ENCODE data around the gene ARHGEF12. TPM values are rescaled to one million over a fixed set of nuclear protein-coding genes. Genes with fewer than 3 reads are reported as not detected.

The ARHGEF12 gene
- total and polyA plus RNA-seq, 10 of the 15 experiments (the other 5 are each of a cell fraction or from before 2014, with no cell fraction given) = 2.7 to 40.8 (median 20.9) TPM

DNA sequence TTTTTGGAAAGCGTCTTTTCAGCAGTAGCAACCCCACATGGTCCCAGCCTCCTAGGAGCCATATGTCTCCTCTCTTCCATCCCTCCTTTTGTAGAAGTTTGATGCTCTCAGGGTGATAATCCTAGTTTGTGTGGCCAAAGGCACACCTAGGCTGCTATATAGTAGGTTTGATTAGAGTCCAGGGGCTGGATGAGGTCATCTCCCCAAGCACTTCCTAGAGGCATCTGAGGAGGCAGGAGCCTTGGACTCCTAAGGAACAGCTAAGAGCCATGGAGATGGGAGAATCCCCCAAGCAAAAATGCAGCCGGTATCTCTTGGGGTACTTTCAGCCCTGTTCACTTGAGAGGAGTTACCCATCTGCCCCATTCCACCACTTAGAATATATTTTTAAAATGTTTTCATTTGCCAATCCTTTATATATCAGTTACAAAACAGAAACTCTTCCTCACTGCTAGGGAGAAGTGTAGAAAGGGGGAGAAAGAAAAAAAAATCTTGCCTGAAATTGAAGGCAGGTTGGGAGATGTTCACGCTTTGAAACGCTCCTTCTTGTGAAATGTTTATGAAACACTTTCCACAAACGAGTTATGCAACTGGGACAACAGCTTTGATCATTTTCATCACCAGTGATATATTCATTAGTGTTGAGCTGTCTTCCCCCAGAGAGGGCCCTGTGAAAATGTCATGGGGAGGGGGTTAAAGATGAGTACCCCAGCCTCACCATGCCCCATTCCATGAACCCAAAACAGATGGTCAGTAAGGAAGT is 43.0 kb upstream of the ARHGEF12 start:
- ChIA-PET RAD21 (ENCODE audit: unreplicated experiment) (no interaction called here), CTCF (interaction anchor here (0.6 to 19.8 kb wide), 3 partner anchors 9 to 236 kb away, joined by 3 to 783 read pairs (median 4); partner anchors contain the start of gene POU2F3), SMC1A (ENCODE audit: uncharacterized antibody, unreplicated experiment) (interaction anchor here (1.6 to 13.1 kb wide), 3 partner anchors 10 to 59 kb away, joined by 5 to 372 read pairs (median 176); partner anchors contain the start of gene POU2F3), POLR2A (no interaction called here)
- Histone ChIP-seq H3K27ac (ENCODE audit: control insufficient read depth, insufficient read depth) (no peak overlapping the region), H2AFZ (ENCODE audit: control insufficient read depth, low read depth, low read length) (no peak overlapping the region), H3K4me2 (ENCODE audit: control insufficient read depth, insufficient read depth) (no peak overlapping the region), H3K36me3 (ENCODE audit: control insufficient read depth in 2 of 2, insufficient read depth in 2 of 2, low read length in 1 of 2) (no peaks in the 10 kb centered on the region), H3K9me3 (replicated peaks; ENCODE audit: control insufficient read depth, insufficient read depth, low read length) (no peaks in the 10 kb centered on the region; the same call in 2 of the 3 replicates), H3K9ac (ENCODE audit: control insufficient read depth, insufficient read depth, low read length) (no peak overlapping the region), H4K20me1 (ENCODE audit: control insufficient read depth, insufficient read depth) (no peaks in the 10 kb centered on the region; the same call in 1 of the 2 replicates), H3K4me3 (no peak overlapping the region), H3K4me1 (ENCODE audit: control insufficient read depth, insufficient read depth, low read length) (no peaks in the 10 kb centered on the region), H3K27me3 (replicated peaks in 1 of 2; ENCODE audit: control insufficient read depth in 2 of 2, insufficient read depth in 2 of 2, low read length in 1 of 2) (no peaks in the 10 kb centered on the region; a peak in 1 of 4 replicates), H3K79me2 (ENCODE audit: control insufficient read depth, insufficient read depth, low read length) (no peaks in the 10 kb centered on the region)
- TF ChIP-seq, protein P1, sequence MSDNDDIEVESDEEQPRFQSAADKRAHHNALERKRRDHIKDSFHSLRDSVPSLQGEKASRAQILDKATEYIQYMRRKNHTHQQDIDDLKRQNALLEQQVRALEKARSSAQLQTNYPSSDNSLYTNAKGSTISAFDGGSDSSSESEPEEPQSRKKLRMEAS (IDR thresholded peaks at IDR 0.05; ENCODE audit: low read depth, low read length) = no peak
- FAIRE-seq = no peak
- no peak for DNase-seq (ENCODE audit: low read depth, low spot score)
- in situ Hi-C loops (cut with MboI) = no loop called here
- ATAC-seq = no peak
- WGBS (ENCODE audit: insufficient coverage, insufficient replicate concordance, low lambda C conversion rate, missing lambda C conversion rate) = 53% methylated on average over 5 of the region's 5 CpGs
- intact Hi-C loops (cut with micrococcal nuclease; ENCODE audit: unreplicated experiment) = no loop called here
- no TSS peak for BruUV-seq (replicated peaks)

DNA sequence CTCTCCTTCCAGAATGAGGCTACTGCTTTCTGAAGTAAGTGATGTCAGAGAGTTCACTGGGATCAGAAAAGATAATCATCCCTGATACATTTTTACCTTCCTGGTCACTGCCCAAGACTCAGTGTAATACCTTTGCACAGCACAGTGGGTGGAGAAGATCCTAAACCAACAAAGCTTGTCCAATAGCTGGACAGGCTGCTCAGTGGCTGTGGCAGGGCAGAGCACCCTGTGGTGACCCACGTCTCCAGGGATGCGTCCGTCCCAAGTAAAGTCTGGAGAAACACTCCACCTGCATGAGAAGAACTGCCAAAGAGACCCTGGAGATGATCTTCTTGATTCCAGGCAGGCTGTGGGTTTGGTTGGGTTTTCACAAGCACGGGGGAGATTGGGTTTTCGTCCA is 42.1 kb upstream of the ARHGEF12 start:
- Histone ChIP-seq H3K4me1 (ENCODE audit: control insufficient read depth, insufficient read depth, low read length) (no peaks in the 10 kb centered on the region), H3K27me3 (replicated peaks in 1 of 2; ENCODE audit: control insufficient read depth in 2 of 2, insufficient read depth in 2 of 2, low read length in 1 of 2) (no peaks in the 10 kb centered on the region; a peak in 1 of 4 replicates), H3K27ac (ENCODE audit: control insufficient read depth, insufficient read depth) (no peak overlapping the region), H3K9me3 (replicated peaks; ENCODE audit: control insufficient read depth, insufficient read depth, low read length) (no peaks in the 10 kb centered on the region; the same call in 2 of the 3 replicates), H3K36me3 (ENCODE audit: control insufficient read depth in 2 of 2, insufficient read depth in 2 of 2, low read length in 1 of 2) (no peaks in the 10 kb centered on the region), H3K4me3 (no peak overlapping the region), H3K79me2 (ENCODE audit: control insufficient read depth, insufficient read depth, low read length) (no peaks in the 10 kb centered on the region), H3K4me2 (ENCODE audit: control insufficient read depth, insufficient read depth) (no peak overlapping the region), H4K20me1 (ENCODE audit: control insufficient read depth, insufficient read depth) (no peaks in the 10 kb centered on the region; the same call in 1 of the 2 replicates), H3K9ac (ENCODE audit: control insufficient read depth, insufficient read depth, low read length) (no peak overlapping the region), H2AFZ (ENCODE audit: control insufficient read depth, low read depth, low read length) (no peak overlapping the region)
- BruUV-seq (replicated peaks) = no TSS peak
- ChIA-PET RAD21 (ENCODE audit: unreplicated experiment) (interaction anchor here (0.9 to 1.7 kb wide), 2 partner anchors 9 to 122 kb away, joined by 3 to 4 read pairs; no protein-coding TSS in a partner anchor), CTCF (interaction anchor here (1.6 to 19.8 kb wide), 2 partner anchors 9 to 63 kb away, joined by 4 to 783 read pairs; partner anchors contain the start of gene POU2F3), SMC1A (ENCODE audit: uncharacterized antibody, unreplicated experiment) (interaction anchor here (1.6 to 13.1 kb wide), 3 partner anchors 9 to 59 kb away, joined by 5 to 372 read pairs (median 176); partner anchors contain the start of gene POU2F3), POLR2A (no interaction called here)
- intact Hi-C loops (cut with micrococcal nuclease; ENCODE audit: unreplicated experiment) (no loop called here), in situ Hi-C loops (cut with MboI) (no loop called here)
- DNase-seq (ENCODE audit: low read depth, low spot score) = no peak
- 6% methylated on average over 5 of the region's 5 CpGs for WGBS (ENCODE audit: insufficient coverage, insufficient replicate concordance, low lambda C conversion rate, missing lambda C conversion rate)
- ATAC-seq = no peak
- TF ChIP-seq SREBF1 (IDR thresholded peaks at IDR 0.05; ENCODE audit: low read length) (no peak), YBX1 (IDR thresholded peaks at IDR 0.05) (no peak), HDAC6 (IDR thresholded peaks at IDR 0.05; ENCODE audit: unreplicated experiment) (no peak), POU2F2 (IDR thresholded peaks at IDR 0.05; ENCODE audit: borderline replicate concordance, low read depth, low read length) (no peak)
- TF ChIP-seq, protein P2, sequence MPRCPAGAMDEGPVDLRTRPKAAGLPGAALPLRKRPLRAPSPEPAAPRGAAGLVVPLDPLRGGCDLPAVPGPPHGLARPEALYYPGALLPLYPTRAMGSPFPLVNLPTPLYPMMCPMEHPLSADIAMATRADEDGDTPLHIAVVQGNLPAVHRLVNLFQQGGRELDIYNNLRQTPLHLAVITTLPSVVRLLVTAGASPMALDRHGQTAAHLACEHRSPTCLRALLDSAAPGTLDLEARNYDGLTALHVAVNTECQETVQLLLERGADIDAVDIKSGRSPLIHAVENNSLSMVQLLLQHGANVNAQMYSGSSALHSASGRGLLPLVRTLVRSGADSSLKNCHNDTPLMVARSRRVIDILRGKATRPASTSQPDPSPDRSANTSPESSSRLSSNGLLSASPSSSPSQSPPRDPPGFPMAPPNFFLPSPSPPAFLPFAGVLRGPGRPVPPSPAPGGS (IDR thresholded peaks at IDR 0.05; ENCODE audit: borderline replicate concordance, insufficient read depth, low read depth, low read length, poor library complexity, severe bottlenecking) = no peak
- FAIRE-seq = no peak
